HEK293T (cell line): Measurements from ENCODE around the gene STX7.

Experiments
- CTCF ChIA-PET: fragments of 350-600 bp; formaldehyde crosslinking; extraction: SDS; loops from one replicate; lab custom pipeline; 2021; ENCODE audit warnings: antibody characterized with exemption, inconsistent platforms; lab: Yijun Ruan, JAX
- POLR2A ChIA-PET: fragments of 350-600 bp; formaldehyde crosslinking; extraction: SDS; loops from one replicate; lab custom pipeline; 2020; ENCODE audit warnings: antibody characterized with exemption, inconsistent platforms; lab: Yijun Ruan, JAX
- DNase-seq: peaks from one replicate; pipeline ENCODE4 v3.0.0; 2012; ENCODE audit warnings: mixed read lengths; ENCODE audit errors: extremely low spot score
- ARNT ChIP-seq: fragments of 450-650 bp; IDR thresholded peaks from 2 replicates; pipeline ENCODE4 v1.6.1; 2017; ENCODE audit warnings: mild to moderate bottlenecking
- BHLHE40 ChIP-seq: fragments of 450-650 bp; IDR thresholded peaks from 2 replicates; pipeline ENCODE4 v1.6.1; 2016; ENCODE audit warnings: mild to moderate bottlenecking, moderate library complexity, borderline replicate concordance
- CTBP1 ChIP-seq: fragments of 450-650 bp; IDR thresholded peaks from 2 replicates; pipeline ENCODE4 v1.6.1; 2016; ENCODE audit warnings: borderline replicate concordance
- ELF4 ChIP-seq: fragments of 450-650 bp; IDR thresholded peaks from 2 replicates; pipeline ENCODE4 v1.6.1; 2017; ENCODE audit warnings: antibody characterized with exemption
- FOXA1 ChIP-seq: fragments of 450-650 bp; IDR thresholded peaks from 2 replicates; pipeline ENCODE4 v1.6.1; 2016; ENCODE audit warnings: mild to moderate bottlenecking
- FOXK2 ChIP-seq: fragments of 450-650 bp; IDR thresholded peaks from 2 replicates; pipeline ENCODE4 v1.6.1; 2016; ENCODE audit warnings: mild to moderate bottlenecking
- FOXM1 ChIP-seq: fragments of 450-650 bp; IDR thresholded peaks from 2 replicates; pipeline ENCODE4 v1.6.1; 2017; ENCODE audit warnings: mild to moderate bottlenecking, borderline replicate concordance
- HDGF ChIP-seq: fragments of 450-650 bp; IDR thresholded peaks from 2 replicates; pipeline ENCODE4 v1.6.1; 2017; ENCODE audit warnings: antibody characterized with exemption, borderline replicate concordance
- L3MBTL2 ChIP-seq: fragments of 450-650 bp; conservative IDR thresholded peaks from 2 replicates; pipeline ENCODE4 v1.6.1; 2016; ENCODE audit warnings: mild to moderate bottlenecking
- LEF1 ChIP-seq: fragments of 450-650 bp; IDR thresholded peaks from 2 replicates; pipeline ENCODE4 v1.6.1; 2017; ENCODE audit warnings: mild to moderate bottlenecking, borderline replicate concordance
- NFRKB ChIP-seq: fragments of 450-650 bp; IDR thresholded peaks from 2 replicates; pipeline ENCODE4 v1.6.1; 2016; ENCODE audit warnings: mild to moderate bottlenecking, moderate library complexity
- PKNOX1 ChIP-seq: fragments of 450-650 bp; IDR thresholded peaks from 2 replicates; pipeline ENCODE4 v1.6.1; 2016
- SP1 ChIP-seq: fragments of 450-650 bp; IDR thresholded peaks from 2 replicates; pipeline ENCODE4 v1.6.1; 2017
- SUZ12 ChIP-seq: fragments of 450-650 bp; IDR thresholded peaks from 2 replicates; pipeline ENCODE4 v1.6.1; 2016; ENCODE audit warnings: mild to moderate bottlenecking
- TARDBP ChIP-seq: fragments of 450-650 bp; IDR thresholded peaks from 2 replicates; pipeline ENCODE4 v1.6.1; 2016
- ZNF384 ChIP-seq: fragments of 450-650 bp; IDR thresholded peaks from 2 replicates; pipeline ENCODE4 v1.6.1; 2016

Gene STX7

GRCh38 chr6:132490478-132491204 lies 22.3 kb downstream of the STX7 start:
- CTCF ChIA-PET = interaction anchor here (1.3 kb wide), 1 partner anchor 211 kb away, joined by 7 read pairs; no protein-coding TSS in a partner anchor
- TF ChIP-seq BHLHE40 = no peak
- no peak for DNase-seq
- POLR2A ChIA-PET = interaction anchor here (0.9 kb wide), 1 partner anchor 22 kb away, joined by 3 read pairs; the partner anchor contains the start of gene STX7

GRCh38 chr6:132490024-132490423 lies 22.9 kb downstream of the STX7 start:
- no peak for DNase-seq
- ChIA-PET CTCF (interaction anchor here (1.3 kb wide), 1 partner anchor 210 kb away, joined by 7 read pairs; no protein-coding TSS in a partner anchor), POLR2A (interaction anchor here (0.9 kb wide), 1 partner anchor 23 kb away, joined by 3 read pairs; the partner anchor contains the start of gene STX7)
- no peak for TF ChIP-seq PKNOX1

- TF ChIP-seq ZNF384 (no peak), SUZ12 (no peak), ARNT (no peak), L3MBTL2 (no peak), FOXM1 (no peak), NFRKB (no peak), PKNOX1 (no peak), FOXK2 (no peak), HDGF (no peak), CTBP1 (no peak), FOXA1 (no peak), LEF1 (no peak), SP1 (no peak), TARDBP (no peak), BHLHE40 (no peak), ELF4 (no peak)
- no peak for DNase-seq
- ChIA-PET POLR2A (interaction anchor here (0.9 kb wide), 1 partner anchor 23 kb away, joined by 3 read pairs; the partner anchor contains the start of gene STX7), CTCF (no interaction called here)
Observed at GRCh38 chr6:132489376-132489775, 23.5 kb downstream of the STX7 start.

GRCh38 chr6:132487762-132488161 lies 25.2 kb downstream of the STX7 start:
- ChIA-PET CTCF (interaction anchor here (0.7 to 2.3 kb wide), 2 partner anchors 41 to 208 kb away, joined by 3 to 14 read pairs; no protein-coding TSS in a partner anchor), POLR2A (interaction anchor here (0.9 kb wide), 1 partner anchor 25 kb away, joined by 4 read pairs; the partner anchor contains the start of gene STX7)
- no peak for DNase-seq
- TF ChIP-seq ZNF384 (no peak), LEF1 (no peak), CTBP1 (no peak), FOXA1 (no peak), FOXK2 (no peak), ELF4 (no peak), L3MBTL2 (no peak), BHLHE40 (no peak), PKNOX1 (no peak), SP1 (no peak), SUZ12 (no peak), FOXM1 (no peak), NFRKB (no peak), HDGF (no peak), TARDBP (no peak), ARNT (no peak)

- POLR2A ChIA-PET = interaction anchor here (1.2 kb wide), 1 partner anchor 186 kb away, joined by 3 read pairs; no protein-coding TSS in a partner anchor
- TF ChIP-seq HDGF (no peak), NFRKB (no peak), TARDBP (no peak), BHLHE40 (no peak), FOXK2 (no peak), ZNF384 (no peak), LEF1 (no peak), FOXM1 (no peak)
- DNase-seq = no peak
- CTCF ChIA-PET = interaction anchor here (0.6 to 3.1 kb wide), 11 partner anchors 10 to 569 kb away, joined by 3 to 49 read pairs (median 3); partner anchors contain the start of gene STX7
Observed at GRCh38 chr6:132484680-132485018, 28.3 kb downstream of the STX7 start.

- CTCF ChIA-PET = interaction anchor here (0.6 to 3.1 kb wide), 11 partner anchors 9 to 569 kb away, joined by 3 to 49 read pairs (median 3); partner anchors contain the start of gene STX7
- POLR2A ChIA-PET = interaction anchor here (1.2 kb wide), 1 partner anchor 186 kb away, joined by 3 read pairs; no protein-coding TSS in a partner anchor
- TF ChIP-seq FOXK2 (no peak), HDGF (no peak), TARDBP (no peak), L3MBTL2 (no peak), BHLHE40 (no peak), CTBP1 (no peak), SUZ12 (no peak), SP1 (no peak), ZNF384 (no peak), ARNT (no peak), ELF4 (no peak), NFRKB (no peak), PKNOX1 (no peak), FOXA1 (no peak)
Observed at GRCh38 chr6:132483779-132484679, 28.9 kb downstream of the STX7 start.

More at GRCh38 chr6:132483779-132484679, 28.9 kb downstream of the STX7 start:
- DNase-seq = peak; percentile 70
